Spleen (tissue), 7 donors: ENCODE data around the gene CENPT.

Experiments
- POLR2A ChIP-seq, 3 donors: fragments of 450-650 bp; IDR thresholded peaks; one replicate each; pipeline ENCODE4 v1.5.1; 2017; ENCODE audit warnings: antibody characterized with exemption in 3 of 3, mild to moderate bottlenecking in 1 of 3
- POLR2AphosphoS5 ChIP-seq, 3 donors: sonication (generic); formaldehyde crosslinking; IDR thresholded peaks; one replicate each; pipeline ENCODE4 v1.5.1; 2017; ENCODE audit warnings: antibody characterized with exemption in 3 of 3
- TF ChIP-seq, protein P1 (sequence below), 11 experiments: fragments of 200-600 bp in 7 of 11; fragments of 450-650 bp in 4 of 11; sonication (generic) in 4 of 11; IDR thresholded peaks in 8 of 11; conservative IDR thresholded peaks in 3 of 11; 1 replicate in 7 of 11; 2 replicates in 4 of 11; pipeline versions ENCODE4 v1.4.0 to v1.8.0; 2016 to 2021; ENCODE audit warnings: antibody characterized with exemption in 11 of 11, inconsistent platforms in 4 of 11, mild to moderate bottlenecking in 1 of 11
- donor health status: DM: no; HTN: no; CAD: no; lungs with moderate emphysema.
- donor health status: DM: no; HTN: no; CAD: no.
- donor health status: DM: no; HTN: no; CAD: no.

DNA sequence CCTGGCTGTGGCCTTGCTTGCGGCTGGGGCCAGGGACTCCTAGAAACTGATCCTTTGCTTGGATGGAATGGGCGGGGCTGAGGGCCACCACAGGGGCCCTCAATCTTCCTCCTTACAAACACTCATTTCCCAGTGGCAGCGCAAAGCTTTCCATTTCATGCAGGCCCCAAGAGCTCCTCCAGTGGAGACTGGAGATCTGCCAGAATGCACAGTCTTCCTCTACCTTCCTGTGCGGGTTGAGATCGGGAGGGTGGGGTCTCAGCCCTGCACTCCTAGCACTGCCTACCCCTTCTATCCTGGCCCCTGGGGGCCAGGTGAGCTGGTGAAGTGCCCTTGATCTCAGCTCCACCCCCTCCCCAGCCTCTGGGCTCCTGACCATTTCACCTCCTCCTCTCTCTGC, 38.9 kb upstream of the CENPT start:
- TF ChIP-seq POLR2A (IDR thresholded peaks at IDR 0.05) (no peak), POLR2AphosphoS5 (IDR thresholded peaks at IDR 0.05) (no peak)
- TF ChIP-seq, protein P1, sequence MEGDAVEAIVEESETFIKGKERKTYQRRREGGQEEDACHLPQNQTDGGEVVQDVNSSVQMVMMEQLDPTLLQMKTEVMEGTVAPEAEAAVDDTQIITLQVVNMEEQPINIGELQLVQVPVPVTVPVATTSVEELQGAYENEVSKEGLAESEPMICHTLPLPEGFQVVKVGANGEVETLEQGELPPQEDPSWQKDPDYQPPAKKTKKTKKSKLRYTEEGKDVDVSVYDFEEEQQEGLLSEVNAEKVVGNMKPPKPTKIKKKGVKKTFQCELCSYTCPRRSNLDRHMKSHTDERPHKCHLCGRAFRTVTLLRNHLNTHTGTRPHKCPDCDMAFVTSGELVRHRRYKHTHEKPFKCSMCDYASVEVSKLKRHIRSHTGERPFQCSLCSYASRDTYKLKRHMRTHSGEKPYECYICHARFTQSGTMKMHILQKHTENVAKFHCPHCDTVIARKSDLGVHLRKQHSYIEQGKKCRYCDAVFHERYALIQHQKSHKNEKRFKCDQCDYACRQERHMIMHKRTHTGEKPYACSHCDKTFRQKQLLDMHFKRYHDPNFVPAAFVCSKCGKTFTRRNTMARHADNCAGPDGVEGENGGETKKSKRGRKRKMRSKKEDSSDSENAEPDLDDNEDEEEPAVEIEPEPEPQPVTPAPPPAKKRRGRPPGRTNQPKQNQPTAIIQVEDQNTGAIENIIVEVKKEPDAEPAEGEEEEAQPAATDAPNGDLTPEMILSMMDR (IDR thresholded peaks at IDR 0.05 in 8 of 11, conservative IDR thresholded peaks at IDR 0.05 in 3 of 11) = no peak
